ENCODE results near the gene MOCS2.

Gene MOCS2

DNA sequence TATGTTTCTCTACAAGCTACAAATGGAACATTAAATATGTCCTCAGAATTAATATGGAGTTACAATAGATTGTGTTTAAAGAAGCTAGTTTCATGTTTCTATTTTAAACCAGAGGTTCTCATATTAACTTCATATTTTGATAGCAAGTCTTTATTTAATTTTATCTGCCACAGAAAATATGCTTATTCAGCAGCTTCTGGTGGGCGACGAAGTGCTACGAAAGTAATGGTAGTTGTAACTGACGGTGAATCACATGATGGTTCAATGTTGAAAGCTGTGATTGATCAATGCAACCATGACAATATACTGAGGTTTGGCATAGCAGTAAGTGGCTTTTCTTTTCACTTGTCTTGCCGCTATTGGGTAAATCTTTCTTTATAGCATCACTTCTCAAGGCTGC is 54.2 kb downstream of the MOCS2 start:
- H3K4me3 ChIP-seq (ENCODE audit: low read depth, low read length), result no peak overlapping the region
- TF ChIP-seq, protein P1, sequence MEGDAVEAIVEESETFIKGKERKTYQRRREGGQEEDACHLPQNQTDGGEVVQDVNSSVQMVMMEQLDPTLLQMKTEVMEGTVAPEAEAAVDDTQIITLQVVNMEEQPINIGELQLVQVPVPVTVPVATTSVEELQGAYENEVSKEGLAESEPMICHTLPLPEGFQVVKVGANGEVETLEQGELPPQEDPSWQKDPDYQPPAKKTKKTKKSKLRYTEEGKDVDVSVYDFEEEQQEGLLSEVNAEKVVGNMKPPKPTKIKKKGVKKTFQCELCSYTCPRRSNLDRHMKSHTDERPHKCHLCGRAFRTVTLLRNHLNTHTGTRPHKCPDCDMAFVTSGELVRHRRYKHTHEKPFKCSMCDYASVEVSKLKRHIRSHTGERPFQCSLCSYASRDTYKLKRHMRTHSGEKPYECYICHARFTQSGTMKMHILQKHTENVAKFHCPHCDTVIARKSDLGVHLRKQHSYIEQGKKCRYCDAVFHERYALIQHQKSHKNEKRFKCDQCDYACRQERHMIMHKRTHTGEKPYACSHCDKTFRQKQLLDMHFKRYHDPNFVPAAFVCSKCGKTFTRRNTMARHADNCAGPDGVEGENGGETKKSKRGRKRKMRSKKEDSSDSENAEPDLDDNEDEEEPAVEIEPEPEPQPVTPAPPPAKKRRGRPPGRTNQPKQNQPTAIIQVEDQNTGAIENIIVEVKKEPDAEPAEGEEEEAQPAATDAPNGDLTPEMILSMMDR (IDR thresholded peaks at IDR 0.05; ENCODE audit: low read depth, low read length), result no peak

DNA sequence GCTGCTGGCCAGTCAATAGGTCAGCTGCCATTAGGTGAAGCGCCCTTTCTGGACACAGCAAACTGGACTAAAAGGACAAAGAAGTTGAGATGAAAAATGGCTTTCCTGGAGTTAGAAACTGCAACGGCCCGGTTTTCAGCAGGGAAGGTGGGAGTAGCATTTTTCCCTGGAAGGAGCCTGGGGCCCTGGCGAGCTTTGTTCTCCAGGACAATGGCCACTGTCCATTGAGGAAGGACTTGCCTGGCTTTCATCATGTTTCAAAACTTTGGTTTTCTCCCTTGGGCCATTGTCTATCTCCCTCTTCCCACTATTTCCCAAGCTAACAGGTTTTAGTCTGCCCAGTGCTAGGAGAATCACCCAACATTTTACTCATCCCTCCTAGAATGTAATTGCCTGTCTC is 56.2 kb downstream of the MOCS2 start:
- TF ChIP-seq, protein P1 (IDR thresholded peaks at IDR 0.05; ENCODE audit: low read depth, low read length), result no peak
- H3K4me3 ChIP-seq (ENCODE audit: low read depth, low read length), result no peak overlapping the region

DNA sequence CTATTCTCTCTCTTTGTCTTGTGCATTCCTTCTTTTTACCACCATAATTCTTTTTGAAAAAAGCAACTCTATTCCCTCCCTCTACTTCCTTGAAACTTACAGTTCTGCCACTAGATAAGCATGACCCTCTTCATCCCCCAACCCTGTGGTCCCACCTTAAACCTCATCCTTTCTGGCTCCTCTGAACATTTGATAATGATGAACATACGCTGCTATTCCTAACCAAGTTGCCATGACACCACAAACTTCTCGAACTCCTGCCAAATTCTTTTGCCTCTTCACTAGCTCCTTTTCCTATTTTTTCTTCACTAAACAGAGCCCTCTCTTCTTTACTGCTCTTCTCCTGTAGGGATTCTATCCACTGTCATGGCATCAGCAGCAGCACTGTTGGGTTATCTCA is 57.1 kb downstream of the MOCS2 start:
- TF ChIP-seq, protein P1 (IDR thresholded peaks at IDR 0.05; ENCODE audit: low read depth, low read length), result no peak

DNA sequence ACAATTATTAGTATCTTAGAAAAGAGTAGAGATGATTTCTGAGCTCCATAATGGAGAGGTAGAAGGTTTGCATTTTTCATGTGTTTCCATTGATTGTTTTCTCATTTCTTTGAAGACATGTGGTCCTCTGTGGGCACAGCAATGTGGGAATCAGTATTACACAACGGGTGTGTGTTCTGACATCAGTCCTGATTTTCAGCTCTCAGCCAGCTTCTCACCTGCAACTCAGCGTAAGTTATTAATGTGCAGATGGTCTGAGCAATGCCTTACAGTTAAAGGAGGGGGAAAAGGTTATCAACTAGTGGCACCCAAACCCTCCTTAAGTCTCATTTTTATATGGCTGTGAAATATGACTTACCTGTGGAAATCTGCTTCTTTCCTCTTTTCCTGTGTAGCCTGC is 61.3 kb downstream of the MOCS2 start:
- TF ChIP-seq, protein P1 (IDR thresholded peaks at IDR 0.05; ENCODE audit: low read depth, low read length), result no peak
- H3K4me3 ChIP-seq (ENCODE audit: low read depth, low read length), result no peak overlapping the region

More for the DNA sequence above, 57.1 kb downstream of the MOCS2 start:
- no peak overlapping the region for H3K4me3 ChIP-seq (ENCODE audit: low read depth, low read length)

All from WI38 (cell line).